Hematopoietic multipotent progenitor cell treated with erythropoietin and hydrocortisone succinate and interleukin-3 and kit ligand, for 4 days (in vitro differentiated cells): ENCODE results near the gene MYBPC3.

Experiments used
- DNase-seq: peaks from one replicate; pipeline ENCODE4 v3.0.0-alpha.2; 2015

Gene MYBPC3

DNA sequence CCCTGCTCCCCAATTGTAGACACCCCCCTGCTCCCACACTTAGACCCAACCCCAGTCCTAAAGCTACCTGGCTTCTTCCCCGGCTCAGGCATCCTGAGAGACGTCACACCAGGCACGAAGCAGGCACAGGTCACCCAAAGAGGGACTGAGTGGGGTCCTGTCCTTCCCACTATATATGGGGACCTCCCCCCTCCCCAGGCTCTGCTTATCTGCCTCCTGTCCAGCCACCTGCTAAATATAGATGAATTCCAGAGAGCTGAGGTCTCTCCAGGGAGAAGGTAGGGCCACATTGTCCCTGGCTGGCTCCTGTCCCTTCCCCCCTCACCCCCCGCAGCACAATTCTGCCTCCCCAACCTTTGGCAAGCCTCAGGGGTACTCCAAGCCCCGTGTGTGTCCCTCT lies at the start of gene MYBPC3:
TSS of gene MYBPC3 (minus strand) at position 147 of the 400 bp plus-strand sequence. CDS start at position 92, 55 bp downstream.
- no peak for DNase-seq

DNA sequence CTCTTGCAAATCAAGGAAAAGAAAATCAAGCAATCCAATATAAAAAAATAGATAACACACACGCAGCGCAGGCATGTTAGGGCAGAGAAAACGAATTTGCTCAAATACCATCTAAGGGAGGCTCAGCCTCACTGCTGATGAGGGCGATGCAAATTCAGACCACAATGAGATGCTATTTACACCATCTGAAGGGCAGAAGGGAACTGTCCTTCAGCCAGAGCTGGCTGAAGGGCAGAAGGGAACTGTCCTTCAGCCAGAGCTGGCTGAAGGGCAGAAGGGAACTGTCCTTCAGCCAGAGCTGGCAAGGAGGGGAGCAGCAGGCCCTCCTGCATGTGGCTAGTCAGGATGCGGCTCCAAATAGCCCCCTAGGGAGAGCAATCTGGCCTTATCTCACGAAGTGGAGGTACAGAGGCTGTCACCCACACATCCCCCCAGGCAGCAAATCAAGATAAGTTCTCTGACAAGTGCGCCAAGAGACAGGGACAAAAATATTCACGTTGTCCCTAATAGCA lies 48.3 kb upstream of the MYBPC3 start:
- DNase-seq, result peak; percentile 71

DNA sequence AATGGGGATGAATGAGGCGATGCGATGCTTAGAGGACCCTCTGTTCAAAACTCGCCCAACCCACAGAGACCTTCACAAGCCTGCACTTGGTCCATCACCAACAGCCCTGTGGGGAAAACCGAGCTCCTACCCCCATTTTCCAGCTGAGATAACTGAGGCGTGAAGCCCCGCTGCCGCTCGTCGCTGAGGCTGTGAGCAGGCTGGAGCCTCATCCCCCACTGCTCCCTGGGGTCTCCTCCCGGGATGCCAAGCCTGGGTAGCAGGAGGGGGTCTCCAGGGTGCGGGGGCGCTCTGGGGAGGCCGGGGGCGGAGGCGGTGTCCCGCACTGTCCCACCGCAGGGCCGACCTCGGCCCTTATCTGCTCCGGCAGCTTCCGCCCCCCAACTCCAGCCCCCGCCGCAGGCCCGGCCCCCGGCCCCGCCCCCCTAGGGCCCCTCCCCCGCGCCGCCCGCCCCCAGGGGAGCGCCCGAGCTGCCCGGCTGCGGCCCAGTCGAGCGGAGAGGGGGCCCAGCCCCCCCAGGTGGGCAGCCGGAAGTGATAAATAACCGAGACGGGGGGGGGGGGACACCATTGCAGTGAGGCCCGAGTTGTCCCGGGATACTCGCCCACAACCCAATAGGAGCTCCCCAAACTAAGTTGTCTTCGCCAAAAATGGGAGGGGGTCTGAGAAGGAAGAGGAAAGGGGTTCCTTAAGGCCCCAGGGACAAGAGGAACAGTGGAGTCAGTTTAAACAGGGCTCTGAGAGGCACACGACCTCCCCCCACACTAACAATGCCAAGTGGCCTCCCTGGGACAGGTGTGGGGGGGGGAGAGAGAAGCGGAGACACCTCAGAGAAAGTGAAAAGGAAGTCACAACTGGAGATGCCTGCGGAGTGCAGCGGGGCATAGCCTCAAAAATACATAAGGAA lies 47.6 kb upstream of the MYBPC3 start:
- DNase-seq, result peak; percentile 73

DNA sequence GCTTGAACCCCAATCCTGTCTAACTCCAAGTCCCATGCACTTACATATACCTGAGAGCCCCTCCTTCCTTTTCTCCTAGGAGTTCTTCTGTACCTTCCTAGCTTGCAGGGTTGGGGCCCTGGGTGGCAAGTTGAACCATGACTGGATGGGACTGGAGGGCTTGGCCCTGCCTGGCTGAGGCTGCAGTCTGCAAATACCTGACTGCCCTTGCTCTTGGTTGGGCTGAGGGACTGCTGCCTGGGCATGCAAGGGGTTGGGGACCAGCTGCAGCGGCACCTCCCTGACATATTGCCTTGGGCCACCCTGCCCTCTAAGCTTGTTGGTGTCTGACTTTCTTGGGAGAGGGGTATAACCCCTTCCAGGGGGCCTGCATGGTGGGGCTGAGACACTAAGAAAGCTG lies 46.0 kb upstream of the MYBPC3 start:
- no peak for DNase-seq

DNA sequence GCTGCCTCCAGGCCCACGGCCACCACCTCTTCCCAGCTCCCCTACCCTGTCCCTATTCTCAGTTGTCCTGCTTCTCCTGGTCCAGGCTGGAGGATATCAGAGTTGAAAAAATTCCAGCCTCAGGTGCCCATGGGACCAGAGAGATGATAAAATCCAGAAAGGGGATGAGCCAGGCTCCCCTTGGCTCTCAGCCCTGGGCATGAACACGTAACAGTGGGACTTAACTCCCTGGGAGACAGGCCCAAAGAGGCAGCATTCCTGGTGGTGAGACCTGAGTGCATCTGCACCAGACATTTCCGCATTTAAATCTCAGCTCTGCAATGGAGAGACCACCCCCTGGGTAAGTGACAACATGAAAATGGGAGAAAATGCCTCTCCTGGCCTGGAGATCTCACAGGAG lies 45.5 kb upstream of the MYBPC3 start:
- no peak for DNase-seq

DNA sequence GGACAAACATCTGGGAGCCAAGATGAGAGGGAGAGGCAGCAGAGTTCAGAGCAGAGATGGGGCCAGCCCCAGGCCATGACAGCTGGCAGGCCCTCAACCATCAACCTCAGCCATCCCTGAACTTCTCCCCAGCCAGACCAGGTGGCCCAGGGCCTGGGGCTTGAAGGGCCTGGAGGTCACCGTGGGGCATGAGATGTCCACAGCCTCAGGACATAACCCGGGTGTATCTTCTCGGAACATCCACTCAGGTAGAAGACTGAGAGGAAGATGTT lies 43.5 kb upstream of the MYBPC3 start:
- no peak for DNase-seq

DNA sequence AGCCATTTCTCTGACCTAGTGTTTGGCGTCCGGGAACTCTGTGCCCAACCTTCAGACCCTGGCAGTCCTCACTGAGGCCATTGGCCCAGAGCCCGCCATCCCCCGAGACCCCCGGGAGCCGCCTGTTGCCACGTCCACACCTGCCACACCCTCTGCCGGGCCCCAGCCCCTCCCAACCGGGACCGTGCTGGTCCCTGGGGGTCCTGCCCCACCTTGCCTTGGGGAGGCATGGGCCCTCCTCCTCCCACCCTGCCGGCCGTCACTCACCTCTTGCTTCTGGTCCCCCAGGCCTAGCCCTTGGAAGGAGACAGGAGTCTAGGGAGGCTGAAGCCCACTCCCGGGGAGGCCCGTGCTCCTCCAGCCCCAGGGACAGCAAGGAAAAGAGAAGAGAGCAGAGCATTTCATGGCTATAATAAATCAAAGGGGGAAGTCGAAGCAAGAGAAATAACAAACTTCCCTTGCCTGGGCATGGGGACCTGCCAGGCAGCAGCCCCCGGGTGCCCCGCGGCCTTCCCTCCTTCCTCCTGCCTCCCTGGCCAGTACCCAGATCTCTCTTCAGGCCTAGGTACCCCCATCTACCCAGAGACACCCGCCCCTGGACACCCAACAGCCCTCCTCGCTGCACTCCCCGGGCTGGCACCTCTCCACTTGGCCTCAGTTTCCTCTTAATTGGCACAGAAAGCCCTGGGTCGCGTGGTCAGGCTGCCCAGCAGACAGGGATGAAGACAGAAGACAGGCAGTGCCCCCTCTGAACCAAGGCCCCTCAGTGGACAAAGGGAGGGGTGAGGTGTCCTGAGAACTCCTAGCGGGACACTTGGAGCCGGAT lies 42.9 kb upstream of the MYBPC3 start:
- DNase-seq, result peak; percentile 45

DNA sequence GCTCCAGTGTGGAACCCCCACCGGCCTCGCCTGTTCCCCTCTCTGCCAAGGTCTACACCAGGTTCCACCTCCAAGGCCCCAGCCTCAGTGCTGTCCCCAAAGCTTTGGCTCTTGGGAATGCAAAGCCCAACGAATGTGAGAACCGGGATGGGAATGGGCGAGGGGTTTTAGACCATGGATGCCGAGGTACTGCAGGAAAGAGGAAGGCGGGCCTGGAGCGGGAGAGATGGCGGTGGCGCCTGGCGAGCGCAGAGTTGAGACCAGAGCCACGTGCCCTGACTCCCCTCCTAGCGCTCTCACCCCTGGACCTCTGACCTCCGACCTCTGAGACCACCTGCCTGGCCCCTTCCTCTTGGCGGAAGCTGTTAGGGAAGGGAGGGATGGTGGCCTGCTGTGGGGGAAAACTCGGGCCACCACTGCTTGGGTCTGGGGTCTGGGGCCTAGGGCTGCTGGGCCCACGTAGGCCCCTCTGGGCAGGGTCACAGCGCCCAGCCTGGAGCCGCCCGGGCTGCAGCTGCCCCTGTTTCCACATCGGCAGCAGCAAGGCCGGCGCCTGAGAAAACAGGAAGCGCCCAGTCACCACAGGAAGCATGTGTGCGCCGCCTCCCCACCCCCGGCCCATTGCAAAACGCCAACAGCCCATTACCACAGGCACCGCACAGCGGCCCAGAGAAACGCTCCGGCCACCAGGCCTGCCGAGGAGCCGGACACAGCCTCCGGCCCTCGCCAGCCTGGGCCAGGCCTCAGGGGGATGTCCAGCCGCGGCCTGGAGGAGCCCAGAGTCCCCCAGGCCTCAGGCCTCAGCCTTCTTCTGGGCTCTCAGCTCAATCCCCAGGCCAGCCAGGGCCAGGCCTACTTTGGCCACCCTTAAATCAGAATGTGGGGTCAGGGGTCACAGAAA lies 42.1 kb upstream of the MYBPC3 start:
- DNase-seq, result peak; percentile 95

DNA sequence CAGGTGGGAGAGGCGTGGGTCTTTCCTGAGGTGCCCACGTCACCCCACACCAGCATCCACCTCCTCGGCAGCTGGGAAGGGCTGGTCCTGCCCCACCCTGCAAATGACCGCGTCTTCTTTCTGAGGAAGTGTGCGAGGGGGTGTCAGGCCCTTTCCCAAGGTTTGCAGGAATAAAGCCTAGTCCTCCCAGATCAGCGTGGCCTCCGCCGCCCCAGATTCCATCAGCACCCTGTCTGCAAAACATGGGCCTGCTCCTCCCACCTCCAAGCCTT lies 41.5 kb upstream of the MYBPC3 start:
- DNase-seq, result no peak

DNA sequence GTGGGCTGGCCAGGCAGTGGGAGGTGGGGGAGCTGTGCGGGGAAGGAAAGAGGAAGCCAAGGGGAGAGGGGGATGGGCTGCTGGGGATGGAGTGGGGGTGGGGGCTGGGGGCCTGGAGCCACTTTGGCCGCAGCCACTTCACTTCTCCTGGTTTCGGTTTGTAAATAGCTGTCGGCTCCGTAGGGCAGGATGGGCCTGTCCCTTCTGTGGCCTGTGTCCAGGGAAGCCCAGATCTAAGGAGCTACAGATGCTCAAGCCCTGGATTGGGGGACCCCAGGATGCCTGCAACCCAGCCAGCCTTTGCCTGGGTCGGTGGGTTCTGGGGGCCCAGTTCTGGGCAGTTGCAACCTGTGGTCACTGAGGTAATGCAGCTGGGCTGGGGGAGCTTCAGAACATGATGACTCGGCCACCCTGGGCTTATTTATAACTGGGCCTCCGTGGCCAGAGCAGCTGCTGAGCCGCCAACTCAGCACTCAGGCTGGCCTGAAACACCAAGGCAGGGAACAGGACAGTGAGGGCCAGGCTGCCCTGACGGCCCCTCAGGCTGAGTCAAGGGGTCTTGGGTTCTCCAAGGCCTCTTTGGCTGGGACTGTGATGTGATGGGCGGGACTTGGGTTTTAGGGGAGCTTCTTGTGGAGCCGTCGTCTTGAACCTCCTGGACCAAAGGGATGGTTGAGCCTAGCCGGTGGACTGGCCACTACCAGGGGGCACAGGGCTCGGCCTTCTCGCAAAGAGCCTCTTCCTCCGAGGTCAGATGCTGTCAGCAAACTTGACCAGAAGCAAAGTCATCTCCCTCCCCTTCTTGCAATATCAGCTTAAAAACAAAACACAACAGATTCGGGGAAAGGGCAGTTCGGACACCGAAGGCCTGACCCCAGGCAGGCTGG lies 40.9 kb upstream of the MYBPC3 start:
- DNase-seq, result peak; percentile 72

DNA sequence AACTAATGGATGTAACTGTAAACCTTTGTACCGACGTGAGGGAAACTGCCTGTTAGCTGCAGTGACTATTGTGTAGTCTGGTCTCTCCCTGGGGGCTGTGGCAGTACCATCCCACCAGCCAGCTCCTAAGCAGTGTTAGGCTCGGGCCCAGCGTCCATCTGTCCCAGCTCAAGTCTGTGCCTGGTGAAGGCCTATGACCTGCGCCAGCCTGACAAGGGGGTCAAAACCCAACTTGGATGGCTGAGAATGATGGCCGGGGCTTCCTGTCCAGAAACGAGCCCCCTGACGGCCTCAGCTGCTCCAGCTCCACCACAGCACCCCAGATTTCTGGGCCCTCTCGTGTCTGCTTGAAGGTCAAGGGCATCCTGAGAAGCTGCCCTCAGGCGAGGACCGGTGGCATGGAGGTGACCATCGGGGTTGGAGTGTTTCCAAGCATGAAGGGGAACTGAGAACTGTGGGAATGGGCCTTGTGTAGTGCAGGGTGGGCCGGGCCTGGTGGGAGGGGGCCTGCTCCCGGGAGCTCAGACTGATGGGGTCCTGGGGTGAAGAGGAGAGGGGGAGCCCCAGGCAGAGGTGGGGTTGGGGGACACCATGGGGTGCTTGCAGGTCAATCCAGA lies 40.2 kb upstream of the MYBPC3 start:
- no peak for DNase-seq

DNA sequence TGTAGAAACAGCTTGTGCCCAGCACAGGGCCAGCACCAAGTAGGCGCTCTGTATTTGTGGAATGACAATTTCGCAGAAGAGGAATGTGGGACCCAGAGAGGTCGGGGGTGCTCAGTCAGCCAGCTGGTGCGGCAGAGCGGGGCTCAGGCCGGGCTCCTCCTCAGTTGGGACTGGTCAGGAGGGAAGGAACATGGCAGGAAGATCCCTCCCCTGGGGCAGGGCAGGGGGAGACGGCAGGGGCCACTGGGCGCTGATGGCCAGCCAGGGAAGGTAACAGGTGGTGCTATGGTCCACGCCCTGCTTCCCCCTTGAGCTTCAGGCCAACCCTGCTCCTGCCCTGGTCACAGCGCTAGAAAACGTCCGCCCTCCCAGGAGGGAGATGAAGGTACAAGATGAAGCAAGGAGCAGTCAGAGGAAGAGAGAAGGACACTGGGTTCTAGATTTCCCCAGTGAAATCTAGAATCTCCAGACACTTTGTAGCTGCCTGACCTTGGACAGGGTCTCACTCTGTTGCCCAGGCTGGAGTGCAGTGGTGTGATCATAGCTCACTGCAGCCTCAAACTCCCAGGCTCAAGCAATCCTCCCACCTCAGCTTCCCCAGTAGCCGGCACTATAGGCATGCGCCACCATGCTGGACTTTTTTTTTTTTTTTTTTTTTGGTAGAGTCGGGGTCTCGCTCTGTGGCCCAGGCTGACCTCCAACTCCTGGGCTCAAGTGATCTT lies 39.4 kb upstream of the MYBPC3 start:
- no peak for DNase-seq

DNA sequence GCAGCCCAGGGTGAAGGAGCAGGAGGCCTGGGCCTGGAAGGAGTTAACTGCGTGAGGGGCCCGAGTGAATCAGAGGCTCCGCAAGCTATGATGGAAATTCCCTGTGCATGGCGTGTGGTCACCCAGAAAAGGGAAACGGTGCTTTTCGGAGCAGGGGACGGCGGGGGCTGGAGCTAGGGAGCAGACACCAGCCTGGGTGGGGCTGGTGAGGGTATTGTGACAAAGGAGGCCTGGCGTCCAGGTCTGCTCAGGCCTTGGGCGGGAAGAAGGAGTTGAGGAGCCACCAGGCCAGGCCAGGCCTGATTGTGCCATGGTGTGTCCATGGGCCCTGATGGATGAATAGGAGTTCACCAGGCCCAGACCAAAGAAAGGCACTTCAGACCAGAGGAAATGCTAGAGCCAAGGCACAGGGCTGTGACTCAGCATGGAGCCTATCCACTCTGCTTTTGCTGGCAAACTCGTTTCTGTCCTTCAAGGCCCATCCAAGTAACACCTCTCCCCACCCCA lies 38.6 kb upstream of the MYBPC3 start:
- DNase-seq, result no peak

DNA sequence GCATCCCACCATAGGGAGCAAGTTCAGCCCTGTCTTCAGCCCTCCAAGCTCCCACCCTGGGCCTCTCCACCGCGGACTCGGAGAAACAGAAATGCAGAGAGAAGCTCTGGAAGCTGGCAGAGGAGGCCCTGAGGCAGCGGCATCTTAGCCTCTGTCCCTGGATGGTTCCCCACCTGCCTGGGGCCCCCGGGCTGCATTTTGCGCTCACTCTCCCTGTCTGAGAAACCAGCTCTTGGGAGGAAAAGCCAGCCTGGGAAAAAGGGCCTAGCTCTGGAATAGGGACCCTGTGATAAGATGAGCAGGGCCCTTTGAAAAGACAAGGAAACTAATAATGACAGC lies 37.9 kb upstream of the MYBPC3 start:
- no peak for DNase-seq

DNA sequence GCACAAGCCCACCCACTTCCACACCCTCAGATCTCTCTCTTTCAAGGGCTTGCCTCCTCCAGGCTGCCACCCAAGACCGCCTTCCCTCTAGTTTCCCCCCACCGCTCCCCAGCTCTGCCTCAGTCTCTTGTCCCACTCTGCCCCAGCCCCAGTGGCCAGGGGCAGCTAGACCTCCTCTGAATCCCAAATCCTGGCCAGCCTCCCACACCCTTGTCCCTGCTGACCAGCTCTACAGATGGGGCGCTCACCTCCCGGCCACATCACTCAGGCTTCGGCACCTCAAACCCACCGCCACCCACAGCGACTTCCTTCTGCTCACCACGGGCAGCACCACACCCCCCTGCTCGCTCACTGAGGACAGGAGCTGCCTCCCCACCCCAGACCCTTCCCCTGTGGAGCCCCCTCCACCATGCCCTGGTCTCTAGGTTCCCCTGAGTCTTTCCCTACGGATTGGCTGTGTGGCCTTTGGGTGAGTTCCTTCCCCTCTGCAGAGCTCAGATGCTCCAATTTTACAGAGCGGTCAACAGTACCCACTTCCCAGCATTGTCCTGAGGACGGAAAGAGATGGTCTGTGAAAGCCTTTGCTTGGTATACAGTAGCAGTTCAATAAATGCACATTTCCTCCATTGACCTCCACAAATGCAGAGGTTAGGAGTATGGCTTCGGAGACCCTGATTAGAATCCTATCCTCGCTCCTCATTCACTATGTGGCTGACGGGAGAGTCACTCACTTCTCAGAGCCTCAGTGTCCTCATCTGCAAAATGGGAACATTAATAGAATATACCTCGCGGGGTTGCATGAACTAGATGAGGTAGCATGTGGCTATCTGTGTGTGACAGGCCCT lies 37.3 kb upstream of the MYBPC3 start:
- peak; percentile 38 for DNase-seq

DNA sequence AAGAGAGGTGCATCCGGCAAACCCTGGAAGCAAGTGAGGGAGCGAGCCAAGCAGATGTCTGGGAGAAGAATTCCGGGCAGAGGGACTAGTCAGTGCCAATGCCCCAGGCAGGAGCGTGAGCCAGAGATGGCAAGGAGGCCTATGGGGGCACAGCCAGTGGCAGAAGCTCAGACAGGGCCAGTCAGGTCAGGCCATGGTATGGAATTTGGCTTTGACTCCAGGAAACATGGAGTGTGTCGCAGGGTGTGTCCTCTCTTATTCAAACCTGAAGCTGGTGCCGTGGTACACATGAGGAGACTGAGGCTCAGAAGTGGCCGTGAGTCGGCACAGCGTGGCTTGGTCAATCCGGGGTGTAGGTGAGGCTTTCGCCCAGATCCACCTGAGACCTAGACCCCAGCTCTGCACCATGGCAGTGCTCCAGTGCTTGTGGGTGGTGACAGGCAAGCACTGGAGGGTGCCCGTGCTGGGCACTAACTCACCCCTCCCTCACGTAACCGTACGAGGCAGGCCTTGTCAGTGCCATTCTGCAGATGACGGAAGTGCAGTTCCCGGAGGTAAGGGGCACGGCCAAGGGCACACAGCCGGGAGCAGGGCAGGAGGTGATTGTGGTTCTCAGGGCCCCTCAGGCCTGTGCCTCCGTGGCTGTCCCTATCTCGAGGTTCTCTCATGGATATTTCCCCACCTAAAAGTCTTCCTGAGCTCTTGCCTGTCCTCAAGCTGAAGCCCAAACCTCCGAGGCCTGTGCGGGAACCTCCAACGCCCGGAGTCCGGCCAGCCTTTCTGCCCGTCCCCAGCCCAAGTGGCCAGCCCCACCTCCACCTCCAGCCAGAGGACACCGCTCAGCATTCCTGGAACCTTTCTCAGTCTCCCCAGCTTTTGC lies 36.4 kb upstream of the MYBPC3 start:
- no peak for DNase-seq

DNA sequence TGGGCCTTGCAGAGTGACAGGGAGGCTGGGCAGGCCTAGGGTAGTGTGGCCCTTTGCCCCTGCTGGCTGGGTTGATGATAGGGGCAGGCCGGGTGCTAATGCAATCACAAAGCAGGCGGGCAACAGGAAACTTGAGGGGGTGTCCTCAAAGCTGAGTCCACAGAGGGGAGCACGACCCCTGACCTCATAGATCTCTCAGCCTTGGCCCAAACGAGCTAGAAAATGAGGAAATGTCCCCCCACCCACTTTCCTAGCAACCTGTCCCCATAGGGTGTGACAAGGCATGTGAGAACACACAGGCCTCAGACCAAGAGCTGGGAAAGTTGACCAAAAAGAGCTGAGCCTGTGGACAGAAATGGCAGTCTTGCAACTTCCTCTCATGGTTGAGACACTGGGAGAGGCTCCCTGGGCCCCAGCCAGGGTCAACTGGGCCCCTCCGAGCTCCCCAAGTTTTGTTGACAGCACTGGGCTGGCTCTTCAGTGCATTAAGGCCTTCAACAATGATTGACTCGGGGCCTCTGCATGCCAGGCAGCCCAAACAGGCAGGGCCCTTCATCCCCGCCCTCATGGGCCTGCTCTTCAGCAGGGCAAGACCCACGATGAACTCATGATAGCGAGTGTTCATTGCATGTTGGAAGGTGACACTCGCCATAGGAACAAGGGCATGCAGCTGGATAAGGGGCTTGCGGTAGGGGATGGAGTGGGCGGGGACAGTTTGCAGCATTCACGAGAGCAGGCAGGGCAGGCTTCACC lies 35.6 kb upstream of the MYBPC3 start:
- peak; percentile 73 for DNase-seq

DNA sequence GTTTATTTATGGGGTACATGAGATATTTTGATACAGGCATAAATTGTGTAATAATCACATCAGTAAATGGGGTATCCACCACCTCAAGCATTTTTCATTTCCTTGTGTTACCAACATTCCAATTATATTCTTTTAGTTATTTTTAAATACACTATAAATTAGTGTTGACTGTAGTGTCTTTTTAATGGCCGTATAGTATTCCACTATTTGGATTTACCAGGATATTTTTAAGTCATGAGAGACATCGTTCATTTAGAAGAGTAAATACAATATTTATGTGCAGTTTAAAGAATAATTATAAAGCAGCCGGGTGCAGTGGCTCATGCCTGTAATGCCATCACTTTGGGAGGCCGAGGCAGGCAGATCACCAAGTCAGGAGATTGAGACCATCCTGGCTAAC lies 32.0 kb upstream of the MYBPC3 start:
- no peak for DNase-seq
